ENCODE results near the gene MAST2. TPM values are rescaled to one million over a fixed set of nuclear protein-coding genes. Genes with fewer than 3 reads are reported as not detected.

Gene MAST2
- total and polyA plus RNA-seq, 9 of the 15 experiments (the other 6 are each of a cell fraction or from before 2014, with no cell fraction given) = 0.73 to 32.0 (median 17.8) TPM

DNA sequence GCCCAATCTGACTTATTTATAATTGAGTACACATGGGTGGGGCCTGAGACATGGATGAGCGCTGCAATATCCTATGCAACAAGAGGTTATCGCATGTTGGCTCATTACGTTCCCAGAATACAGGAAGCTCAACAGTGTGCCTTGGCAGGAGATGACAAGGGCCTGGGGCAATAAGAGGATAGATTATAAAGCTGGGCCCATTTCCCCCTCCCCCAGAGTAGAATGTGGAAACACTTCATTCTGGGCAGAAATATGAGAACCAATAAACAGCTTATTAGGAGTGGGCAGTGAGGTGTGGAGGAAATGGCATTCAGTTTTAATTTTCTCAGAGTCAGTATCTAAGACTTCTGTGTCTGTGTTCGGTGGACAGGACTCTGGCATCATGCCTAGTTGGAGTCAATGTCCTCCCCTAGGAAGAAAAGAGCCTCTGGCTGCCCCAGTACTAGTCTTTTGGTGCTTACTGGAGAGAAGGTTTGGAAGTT lies 236.2 kb downstream of the MAST2 start:
- no TSS peak for BruUV-seq (replicated peaks)
- peaks cover 3 to 12% of the 10 kb centered on the region in 2 experiments for H3K4me1 ChIP-seq (replicated peaks in 1 of 2; ENCODE audit: control insufficient read depth in 2 of 2, insufficient read depth in 2 of 2, low read length in 2 of 2)
- FAIRE-seq = no peak
- no peak overlapping the region for H3K4me2 ChIP-seq (ENCODE audit: insufficient read depth, low read length)
- no peak overlapping the region for H3K4me3 ChIP-seq
- in situ Hi-C loops (cut with MboI) (loop anchor here (5.0 kb wide), 1 partner anchor 138 kb away; the partner anchor contains the start of genes P3R3URF and TSPAN1), intact Hi-C loops (cut with micrococcal nuclease) (no loop called here)
- 33% methylated on average over 4 of the region's 4 CpGs for WGBS (ENCODE audit: insufficient coverage, low coverage, missing lambda C conversion rate)
- DNase-seq (ENCODE audit: extremely low read depth in 1 of 4, low spot score in 3 of 4) = peak in 1 of 4 experiments; percentile 29
- no peaks in the 10 kb centered on the region for H3K27me3 ChIP-seq (ENCODE audit: control insufficient read depth in 2 of 2, insufficient read depth in 2 of 2, low read length in 2 of 2)
- no peak overlapping the region for H3K9ac ChIP-seq (ENCODE audit: insufficient read depth in 1 of 2, low read depth in 2 of 2, low read length in 2 of 2)
- no peak overlapping the region for H3K27ac ChIP-seq (ENCODE audit: extremely low read depth, low read depth, low read length)
- H3K36me3 ChIP-seq (ENCODE audit: control insufficient read depth, insufficient read depth, low read length) = peaks cover 2% of the 10 kb centered on the region; the same call in 1 of the 3 replicates
- H3K9me3 ChIP-seq (replicated peaks; ENCODE audit: control insufficient read depth, insufficient read depth, low read depth, low read length) = no peaks in the 10 kb centered on the region
- no peaks in the 10 kb centered on the region for H3K9me1 ChIP-seq (ENCODE audit: control insufficient read depth, insufficient read depth, low read length)
- H4K20me1 ChIP-seq (replicated peaks; ENCODE audit: control insufficient read depth, insufficient read depth, low read length) = 0 out of 2 replicates have a peak, but pooled peaks cover 8% of the 10 kb centered on the region
- H3K79me2 ChIP-seq (ENCODE audit: control insufficient read depth, insufficient read depth, low read length) = no peaks in the 10 kb centered on the region
- TF ChIP-seq, protein P1, sequence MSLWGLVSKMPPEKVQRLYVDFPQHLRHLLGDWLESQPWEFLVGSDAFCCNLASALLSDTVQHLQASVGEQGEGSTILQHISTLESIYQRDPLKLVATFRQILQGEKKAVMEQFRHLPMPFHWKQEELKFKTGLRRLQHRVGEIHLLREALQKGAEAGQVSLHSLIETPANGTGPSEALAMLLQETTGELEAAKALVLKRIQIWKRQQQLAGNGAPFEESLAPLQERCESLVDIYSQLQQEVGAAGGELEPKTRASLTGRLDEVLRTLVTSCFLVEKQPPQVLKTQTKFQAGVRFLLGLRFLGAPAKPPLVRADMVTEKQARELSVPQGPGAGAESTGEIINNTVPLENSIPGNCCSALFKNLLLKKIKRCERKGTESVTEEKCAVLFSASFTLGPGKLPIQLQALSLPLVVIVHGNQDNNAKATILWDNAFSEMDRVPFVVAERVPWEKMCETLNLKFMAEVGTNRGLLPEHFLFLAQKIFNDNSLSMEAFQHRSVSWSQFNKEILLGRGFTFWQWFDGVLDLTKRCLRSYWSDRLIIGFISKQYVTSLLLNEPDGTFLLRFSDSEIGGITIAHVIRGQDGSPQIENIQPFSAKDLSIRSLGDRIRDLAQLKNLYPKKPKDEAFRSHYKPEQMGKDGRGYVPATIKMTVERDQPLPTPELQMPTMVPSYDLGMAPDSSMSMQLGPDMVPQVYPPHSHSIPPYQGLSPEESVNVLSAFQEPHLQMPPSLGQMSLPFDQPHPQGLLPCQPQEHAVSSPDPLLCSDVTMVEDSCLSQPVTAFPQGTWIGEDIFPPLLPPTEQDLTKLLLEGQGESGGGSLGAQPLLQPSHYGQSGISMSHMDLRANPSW (CRISPR knock-in tag; IDR thresholded peaks at IDR 0.05) = no peak
- TF ChIP-seq NFIC (IDR thresholded peaks at IDR 0.05) = peak; percentile 18; the same call in 1 of the 2 replicates
- no peak for TF ChIP-seq PHF8 (IDR thresholded peaks at IDR 0.05; ENCODE audit: borderline replicate concordance, low read length)
- TF ChIP-seq RAD21 (CRISPR knock-in tag; conservative IDR thresholded peaks at IDR 0.05 in 1 of 2, IDR thresholded peaks at IDR 0.05 in 1 of 2) = peak in 1 of 2 experiments; percentile 14; a peak in 1 of 4 replicates
- no peak for TF ChIP-seq NFE2 (IDR thresholded peaks at IDR 0.05; ENCODE audit: low read depth)
- TF ChIP-seq ZBTB43 (CRISPR knock-in tag; IDR thresholded peaks at IDR 0.05) = no peak
- no peak for TF ChIP-seq GATAD2A (IDR thresholded peaks at IDR 0.05)
- TF ChIP-seq CC2D1A (IDR thresholded peaks at IDR 0.05) = no peak
- no peak for TF ChIP-seq GTF3C2 (IDR thresholded peaks at IDR 0.05; ENCODE audit: borderline replicate concordance, extremely low read depth, insufficient read length)
- TF ChIP-seq, protein P2, sequence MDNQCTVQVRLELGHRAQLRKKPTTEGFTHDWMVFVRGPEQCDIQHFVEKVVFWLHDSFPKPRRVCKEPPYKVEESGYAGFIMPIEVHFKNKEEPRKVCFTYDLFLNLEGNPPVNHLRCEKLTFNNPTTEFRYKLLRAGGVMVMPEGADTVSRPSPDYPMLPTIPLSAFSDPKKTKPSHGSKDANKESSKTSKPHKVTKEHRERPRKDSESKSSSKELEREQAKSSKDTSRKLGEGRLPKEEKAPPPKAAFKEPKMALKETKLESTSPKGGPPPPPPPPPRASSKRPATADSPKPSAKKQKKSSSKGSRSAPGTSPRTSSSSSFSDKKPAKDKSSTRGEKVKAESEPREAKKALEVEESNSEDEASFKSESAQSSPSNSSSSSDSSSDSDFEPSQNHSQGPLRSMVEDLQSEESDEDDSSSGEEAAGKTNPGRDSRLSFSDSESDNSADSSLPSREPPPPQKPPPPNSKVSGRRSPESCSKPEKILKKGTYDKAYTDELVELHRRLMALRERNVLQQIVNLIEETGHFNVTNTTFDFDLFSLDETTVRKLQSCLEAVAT (IDR thresholded peaks at IDR 0.05) = no peak
- TF ChIP-seq CXXC5 (CRISPR knock-in tag; IDR thresholded peaks at IDR 0.05) = peak; percentile 26; the same call in 1 of the 2 replicates
- no peak overlapping the region for H2AFZ ChIP-seq (ENCODE audit: low read depth, low read length)
- CTCF ChIA-PET (ENCODE audit: low intra/inter-chr PET ratio) = interaction anchor here (0.6 to 5.8 kb wide), 3 partner anchors 131 to 140 kb away, joined by 3 to 157 read pairs (median 4); no protein-coding TSS in a partner anchor
- POLR2A ChIA-PET = interaction anchor here (0.6 to 1.9 kb wide), 7 partner anchors 9 to 138 kb away, joined by 3 to 4 read pairs (median 3); partner anchors contain the start of gene PIK3R3
- ATAC-seq = no peak
